Ishikawa (cell line): ENCODE data around the gene KCNK5.
A peak's percentile ranks its signal among the peaks of the same experiment; 100 is the strongest.

ENCODE experiments used
- CEBPB ChIP-seq: IDR thresholded peaks from 2 replicates; pipeline ENCODE4 v1.6.1; 2012
- CREB1 ChIP-seq: IDR thresholded peaks from 2 replicates; pipeline ENCODE4 v1.6.1; 2012; ENCODE audit warnings: low read depth
- EGR1 ChIP-seq: IDR thresholded peaks from 2 replicates; pipeline ENCODE4 v1.6.1; 2012
- EP300 ChIP-seq: IDR thresholded peaks from 2 replicates; pipeline ENCODE4 v1.6.1; 2012; ENCODE audit warnings: borderline replicate concordance
- FOXM1 ChIP-seq: IDR thresholded peaks from 2 replicates; pipeline ENCODE4 v1.6.1; 2012; ENCODE audit warnings: low read depth, borderline replicate concordance
- RAD21 ChIP-seq: IDR thresholded peaks from 2 replicates; pipeline ENCODE4 v1.6.1; 2012; ENCODE audit warnings: low read depth
- TAF1 ChIP-seq: IDR thresholded peaks from 2 replicates; pipeline ENCODE4 v1.6.1; 2012; ENCODE audit warnings: low read depth, mild to moderate bottlenecking
- TCF12 ChIP-seq: IDR thresholded peaks from 2 replicates; pipeline ENCODE4 v1.6.1; 2012; ENCODE audit warnings: low read depth
- TEAD4 ChIP-seq: IDR thresholded peaks from 2 replicates; pipeline ENCODE4 v1.6.1; 2012
- ZBTB7A ChIP-seq: IDR thresholded peaks from 2 replicates; pipeline ENCODE4 v1.6.1; 2012; ENCODE audit warnings: low read depth
- TF ChIP-seq, protein P1 (sequence below): IDR thresholded peaks from 2 replicates; pipeline ENCODE4 v1.6.1; 2012
- TF ChIP-seq, protein P2 (sequence below): IDR thresholded peaks from 2 replicates; pipeline ENCODE4 v1.6.1; 2012
- TF ChIP-seq, protein P3 (sequence below): IDR thresholded peaks from 2 replicates; pipeline ENCODE4 v1.6.1; 2012; ENCODE audit warnings: low read depth, mild to moderate bottlenecking

The KCNK5 gene, protein sequence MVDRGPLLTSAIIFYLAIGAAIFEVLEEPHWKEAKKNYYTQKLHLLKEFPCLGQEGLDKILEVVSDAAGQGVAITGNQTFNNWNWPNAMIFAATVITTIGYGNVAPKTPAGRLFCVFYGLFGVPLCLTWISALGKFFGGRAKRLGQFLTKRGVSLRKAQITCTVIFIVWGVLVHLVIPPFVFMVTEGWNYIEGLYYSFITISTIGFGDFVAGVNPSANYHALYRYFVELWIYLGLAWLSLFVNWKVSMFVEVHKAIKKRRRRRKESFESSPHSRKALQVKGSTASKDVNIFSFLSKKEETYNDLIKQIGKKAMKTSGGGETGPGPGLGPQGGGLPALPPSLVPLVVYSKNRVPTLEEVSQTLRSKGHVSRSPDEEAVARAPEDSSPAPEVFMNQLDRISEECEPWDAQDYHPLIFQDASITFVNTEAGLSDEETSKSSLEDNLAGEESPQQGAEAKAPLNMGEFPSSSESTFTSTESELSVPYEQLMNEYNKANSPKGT

DNA sequence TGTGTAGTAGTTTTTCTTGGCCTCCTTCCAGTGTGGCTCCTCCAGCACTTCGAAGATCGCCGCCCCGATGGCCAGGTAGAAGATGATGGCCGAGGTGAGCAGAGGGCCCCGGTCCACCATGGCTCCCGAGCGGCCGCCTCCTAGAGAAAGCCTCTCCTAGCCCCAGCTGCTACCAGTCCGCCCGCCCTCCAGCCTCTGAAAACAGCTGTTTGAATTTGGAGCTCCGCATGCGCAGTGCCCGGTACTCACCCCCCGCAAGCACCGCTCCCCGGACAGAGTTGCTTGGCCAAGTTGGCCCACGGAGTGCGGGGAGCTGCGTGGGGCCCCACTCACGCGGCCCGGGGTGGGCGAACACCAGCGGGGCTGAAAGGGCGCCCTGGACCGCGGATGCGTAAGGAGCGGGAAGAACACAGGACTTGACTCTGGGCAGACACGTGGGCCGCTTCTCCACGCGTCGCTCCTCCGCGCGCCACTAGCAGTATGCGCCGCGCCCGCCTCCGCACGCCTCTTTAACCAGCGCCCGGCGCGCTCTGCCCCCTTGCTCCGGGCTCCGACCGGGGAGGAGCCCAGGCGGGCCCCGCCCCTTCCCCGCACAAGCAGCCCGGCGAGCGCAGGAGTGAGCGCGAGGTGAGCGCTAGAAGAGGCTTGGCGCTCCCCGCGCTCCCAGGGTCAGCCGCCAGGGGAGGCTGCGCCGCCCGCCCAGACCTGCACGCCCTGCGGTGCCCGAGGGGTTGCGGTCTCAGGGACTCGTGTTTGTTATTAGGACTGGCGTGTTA is at the start of gene KCNK5:
KCNK5 (minus strand) TSS at position 484 of the 776 bp plus-strand sequence; CDS start at position 120, 364 bp downstream.
- TF ChIP-seq EGR1 (peak; percentile 90), RAD21 (peak; percentile 44; the same call in 1 of the 2 replicates), EP300 (no peak), TAF1 (0 out of 2 replicates have a peak, but pooled peaks have one; percentile 28), CREB1 (no peak)
- TF ChIP-seq, protein P1, sequence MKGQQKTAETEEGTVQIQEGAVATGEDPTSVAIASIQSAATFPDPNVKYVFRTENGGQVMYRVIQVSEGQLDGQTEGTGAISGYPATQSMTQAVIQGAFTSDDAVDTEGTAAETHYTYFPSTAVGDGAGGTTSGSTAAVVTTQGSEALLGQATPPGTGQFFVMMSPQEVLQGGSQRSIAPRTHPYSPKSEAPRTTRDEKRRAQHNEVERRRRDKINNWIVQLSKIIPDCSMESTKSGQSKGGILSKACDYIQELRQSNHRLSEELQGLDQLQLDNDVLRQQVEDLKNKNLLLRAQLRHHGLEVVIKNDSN: peak; percentile 55; the same call in 1 of the 2 replicates
- TF ChIP-seq, protein P2, sequence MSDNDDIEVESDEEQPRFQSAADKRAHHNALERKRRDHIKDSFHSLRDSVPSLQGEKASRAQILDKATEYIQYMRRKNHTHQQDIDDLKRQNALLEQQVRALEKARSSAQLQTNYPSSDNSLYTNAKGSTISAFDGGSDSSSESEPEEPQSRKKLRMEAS: peak; percentile 96

DNA sequence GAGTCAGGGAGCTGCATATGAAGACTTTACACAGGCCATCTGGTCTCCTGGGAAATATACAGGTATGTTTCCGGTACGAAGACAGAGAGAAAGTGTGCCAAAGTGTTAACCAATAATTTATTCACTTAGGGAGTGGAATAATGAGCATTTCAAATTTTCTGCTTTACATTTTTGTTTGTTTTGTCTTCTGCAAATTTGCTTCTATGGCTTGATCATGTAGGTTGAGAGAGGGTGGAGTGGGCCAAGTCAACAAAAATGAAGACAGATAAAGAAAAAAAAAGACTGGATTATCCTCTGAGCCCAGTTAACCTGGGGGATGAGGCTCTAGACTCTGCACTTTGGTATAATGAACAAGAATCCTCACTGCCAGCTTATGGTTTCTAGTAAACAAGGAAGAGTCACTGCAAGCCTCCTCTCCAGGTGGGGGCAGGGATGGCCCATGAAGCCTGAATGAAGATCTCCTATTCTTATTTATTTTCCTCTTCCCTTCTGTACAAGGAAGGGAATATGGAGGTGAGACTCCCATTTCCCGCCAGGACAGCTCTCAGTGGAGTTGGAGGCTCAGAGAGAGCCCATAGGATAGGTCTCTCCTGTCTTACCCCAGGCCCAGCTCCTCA is 47.2 kb upstream of the KCNK5 start:
- TF ChIP-seq TCF12 (no peak), ZBTB7A (no peak), TAF1 (no peak), EP300 (no peak), RAD21 (no peak), TEAD4 (no peak), FOXM1 (no peak)
- TF ChIP-seq, protein P2: no peak
- TF ChIP-seq, protein P1: no peak

DNA sequence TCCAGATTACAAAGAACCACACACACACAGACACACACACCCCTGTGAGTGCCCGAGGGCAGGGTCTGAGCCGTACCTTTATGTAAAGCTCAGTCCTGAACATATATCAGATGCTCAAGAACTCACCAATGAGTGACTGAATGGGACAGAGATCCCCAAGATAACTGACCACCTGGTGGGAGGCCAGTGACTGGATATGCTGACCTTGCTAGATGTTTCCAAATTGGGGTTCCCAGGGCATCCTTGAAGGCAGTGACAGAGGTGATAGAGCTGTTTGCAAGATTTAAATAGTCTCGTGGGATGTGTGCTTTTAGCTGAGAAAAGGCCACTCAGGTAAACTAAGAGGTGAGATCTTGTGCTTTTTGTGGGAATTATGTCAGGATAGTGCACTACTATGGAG is 45.6 kb upstream of the KCNK5 start:
- TF ChIP-seq, protein P3, sequence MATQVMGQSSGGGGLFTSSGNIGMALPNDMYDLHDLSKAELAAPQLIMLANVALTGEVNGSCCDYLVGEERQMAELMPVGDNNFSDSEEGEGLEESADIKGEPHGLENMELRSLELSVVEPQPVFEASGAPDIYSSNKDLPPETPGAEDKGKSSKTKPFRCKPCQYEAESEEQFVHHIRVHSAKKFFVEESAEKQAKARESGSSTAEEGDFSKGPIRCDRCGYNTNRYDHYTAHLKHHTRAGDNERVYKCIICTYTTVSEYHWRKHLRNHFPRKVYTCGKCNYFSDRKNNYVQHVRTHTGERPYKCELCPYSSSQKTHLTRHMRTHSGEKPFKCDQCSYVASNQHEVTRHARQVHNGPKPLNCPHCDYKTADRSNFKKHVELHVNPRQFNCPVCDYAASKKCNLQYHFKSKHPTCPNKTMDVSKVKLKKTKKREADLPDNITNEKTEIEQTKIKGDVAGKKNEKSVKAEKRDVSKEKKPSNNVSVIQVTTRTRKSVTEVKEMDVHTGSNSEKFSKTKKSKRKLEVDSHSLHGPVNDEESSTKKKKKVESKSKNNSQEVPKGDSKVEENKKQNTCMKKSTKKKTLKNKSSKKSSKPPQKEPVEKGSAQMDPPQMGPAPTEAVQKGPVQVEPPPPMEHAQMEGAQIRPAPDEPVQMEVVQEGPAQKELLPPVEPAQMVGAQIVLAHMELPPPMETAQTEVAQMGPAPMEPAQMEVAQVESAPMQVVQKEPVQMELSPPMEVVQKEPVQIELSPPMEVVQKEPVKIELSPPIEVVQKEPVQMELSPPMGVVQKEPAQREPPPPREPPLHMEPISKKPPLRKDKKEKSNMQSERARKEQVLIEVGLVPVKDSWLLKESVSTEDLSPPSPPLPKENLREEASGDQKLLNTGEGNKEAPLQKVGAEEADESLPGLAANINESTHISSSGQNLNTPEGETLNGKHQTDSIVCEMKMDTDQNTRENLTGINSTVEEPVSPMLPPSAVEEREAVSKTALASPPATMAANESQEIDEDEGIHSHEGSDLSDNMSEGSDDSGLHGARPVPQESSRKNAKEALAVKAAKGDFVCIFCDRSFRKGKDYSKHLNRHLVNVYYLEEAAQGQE: no peak
- TF ChIP-seq CEBPB (no peak), FOXM1 (no peak), TEAD4 (no peak), RAD21 (no peak), EP300 (no peak), EGR1 (no peak), CREB1 (no peak), TAF1 (no peak), TCF12 (no peak)
- TF ChIP-seq, protein P1: no peak
- TF ChIP-seq, protein P2: no peak

DNA sequence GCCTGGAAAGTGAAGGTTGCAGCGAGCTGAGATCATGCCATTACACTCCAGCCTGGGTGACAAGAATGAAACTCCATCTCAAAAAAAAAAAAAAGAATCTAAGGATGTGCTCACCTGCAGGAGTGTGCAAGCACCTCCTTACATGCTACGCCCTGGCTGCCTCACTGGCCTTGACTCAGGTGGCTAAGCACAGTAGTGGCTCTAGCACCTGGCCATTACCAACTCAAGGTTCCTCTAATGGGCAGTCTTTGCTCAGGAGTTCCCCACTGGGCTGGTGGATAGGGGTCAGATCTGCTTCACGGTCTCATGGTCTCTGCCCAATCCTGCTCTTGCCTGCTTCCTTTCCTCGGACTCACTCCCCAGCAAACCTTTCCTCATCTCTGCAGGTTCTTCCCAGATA is 45.2 kb upstream of the KCNK5 start:
- TF ChIP-seq RAD21 (no peak), CEBPB (no peak), EP300 (0 out of 2 replicates have a peak, but pooled peaks have one; percentile 26), TCF12 (peak; percentile 40; the same call in 1 of the 2 replicates)
- TF ChIP-seq, protein P3: no peak
- TF ChIP-seq, protein P1: no peak
